NT2/D1 (cell line): Measurements from ENCODE around the gene MARCHF9.
A peak's percentile ranks its signal among the peaks of the same experiment; 100 is the strongest.
"Not testable (repeated sequence)": the region's sequence is repeated elsewhere in the genome, so short reads cannot be mapped to it uniquely, and the experiment has no call there.

Experiments used
- DNase-seq: peaks from one replicate; pipeline ENCODE4 v3.0.0-alpha.2; 2011; ENCODE audit warnings: low read depth, low spot score
- H3K27me3 ChIP-seq: 2 replicates; pipeline ENCODE4 v1.6.0; 2011; ENCODE audit warnings: mild to moderate bottlenecking; ENCODE audit not compliant: insufficient read length, insufficient read depth
- H3K36me3 ChIP-seq: 2 replicates; pipeline ENCODE4 v1.6.1; 2011; ENCODE audit warnings: mild to moderate bottlenecking, low read length, mixed read lengths; ENCODE audit not compliant: insufficient read depth, insufficient read length
- H3K4me1 ChIP-seq: 2 replicates; pipeline ENCODE4 v1.5.1; 2011; ENCODE audit not compliant: insufficient read depth, insufficient read length
- H3K4me3 ChIP-seq: 2 replicates; pipeline ENCODE4 v1.5.1; 2011; ENCODE audit warnings: low read depth; ENCODE audit not compliant: insufficient read length
- H3K9ac ChIP-seq: 2 replicates; pipeline ENCODE4 v1.6.0; 2011; ENCODE audit warnings: low read depth; ENCODE audit not compliant: insufficient read length
- H3K9me3 ChIP-seq: 2 replicates; pipeline ENCODE4 v1.5.1; 2011; ENCODE audit warnings: mild to moderate bottlenecking, low read length; ENCODE audit not compliant: insufficient read depth
- SUZ12 ChIP-seq: IDR thresholded peaks from 2 replicates; pipeline ENCODE4 v1.6.1; 2011; ENCODE audit not compliant: insufficient read length, insufficient read depth; ENCODE audit errors: extremely low read depth
- YY1 ChIP-seq: IDR thresholded peaks from 2 replicates; pipeline ENCODE4 v1.6.1; 2011; ENCODE audit not compliant: insufficient read length, insufficient read depth
- ZNF274 ChIP-seq: IDR thresholded peaks from 2 replicates; pipeline ENCODE4 v1.6.1; 2011; ENCODE audit warnings: mild to moderate bottlenecking, low read depth, low read length

MARCHF9 gene, protein sequence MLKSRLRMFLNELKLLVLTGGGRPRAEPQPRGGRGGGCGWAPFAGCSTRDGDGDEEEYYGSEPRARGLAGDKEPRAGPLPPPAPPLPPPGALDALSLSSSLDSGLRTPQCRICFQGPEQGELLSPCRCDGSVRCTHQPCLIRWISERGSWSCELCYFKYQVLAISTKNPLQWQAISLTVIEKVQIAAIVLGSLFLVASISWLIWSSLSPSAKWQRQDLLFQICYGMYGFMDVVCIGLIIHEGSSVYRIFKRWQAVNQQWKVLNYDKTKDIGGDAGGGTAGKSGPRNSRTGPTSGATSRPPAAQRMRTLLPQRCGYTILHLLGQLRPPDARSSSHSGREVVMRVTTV

DNA sequence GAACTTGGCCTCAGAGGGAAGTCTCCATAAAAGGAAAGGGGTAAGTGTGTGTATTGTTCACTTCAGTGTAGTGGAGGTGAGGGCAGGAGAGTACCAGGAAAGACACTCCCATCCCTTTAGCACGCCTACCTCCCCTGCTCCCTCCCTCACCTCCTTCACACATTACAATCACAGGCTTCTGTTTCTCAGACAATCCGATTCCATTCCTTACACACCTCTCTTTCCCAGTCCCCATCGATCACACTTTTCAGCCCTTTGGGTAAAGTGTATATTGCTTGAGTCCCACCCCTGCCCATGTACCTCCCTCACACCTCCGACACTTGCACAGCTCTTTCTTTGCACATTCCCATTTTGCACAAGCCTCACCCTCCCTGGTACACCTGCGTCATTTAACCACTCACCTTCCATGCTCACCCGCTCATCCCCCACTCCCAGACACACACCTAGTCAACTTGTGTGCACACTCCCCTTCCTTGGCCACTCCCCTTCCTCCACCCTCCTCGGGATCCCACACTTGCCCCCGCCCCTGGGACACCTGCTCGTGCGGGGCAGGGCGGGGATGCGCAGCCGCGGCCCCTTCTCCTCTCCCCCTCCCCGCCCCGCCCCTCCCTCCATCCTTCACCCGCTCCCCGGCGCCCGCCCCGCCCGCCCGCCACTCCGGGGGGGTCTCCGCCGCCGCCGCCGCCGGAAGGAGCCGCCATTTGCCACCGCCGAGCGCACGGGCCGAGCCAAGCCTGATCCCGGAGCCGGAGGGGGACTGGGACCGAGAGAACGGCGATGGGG, at the start of gene MARCHF9:
MARCHF9 (plus strand) TSS at position 693 of the 783 bp plus-strand sequence. CDS start 426 bp downstream, outside the sequence.
- H3K9ac ChIP-seq: peak within 1 kb of the TSS; percentile 44

DNA sequence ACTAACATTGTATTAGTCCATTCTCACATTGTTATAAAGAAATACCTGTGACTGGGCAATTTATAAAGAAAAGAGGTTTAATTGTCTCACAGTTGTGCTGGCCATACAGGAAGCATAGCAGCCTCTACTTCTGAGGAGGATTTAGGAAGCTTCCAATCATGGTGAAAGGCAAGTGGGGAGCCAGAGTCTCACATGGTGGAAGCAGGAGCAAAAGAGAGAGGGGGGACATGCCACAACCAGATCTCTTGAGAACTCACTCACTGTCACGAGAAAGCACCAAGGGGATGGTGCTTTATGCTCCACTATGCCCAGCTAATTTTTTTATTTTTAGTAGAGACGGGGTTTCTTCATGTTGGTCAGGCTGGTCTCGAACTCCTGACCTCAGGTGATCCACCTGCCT, 47.7 kb upstream of the MARCHF9 start:
- no peaks in the 10 kb centered on the region for H3K27me3 ChIP-seq
- H3K9ac ChIP-seq: no peak overlapping the region
- no peak for TF ChIP-seq YY1
- no peak for TF ChIP-seq SUZ12
- no peak for TF ChIP-seq ZNF274
- no peaks in the 10 kb centered on the region for H3K4me1 ChIP-seq
- no peak overlapping the region for H3K4me3 ChIP-seq
- DNase-seq: no peak
- peaks cover 16% of the 10 kb centered on the region for H3K36me3 ChIP-seq
- H3K9me3 ChIP-seq: peaks cover 15% of the 10 kb centered on the region

More for the DNA sequence above, at the start of gene MARCHF9:
- H3K4me3 ChIP-seq: peak within 1 kb of the TSS; percentile 55
- H3K9me3 ChIP-seq: no peaks in the 10 kb centered on the region
- no peak for TF ChIP-seq YY1
- TF ChIP-seq ZNF274: no peak
- no peak for TF ChIP-seq SUZ12
- H3K36me3 ChIP-seq: peaks cover 20% of the 10 kb centered on the region
- H3K27me3 ChIP-seq: peaks cover 60% of the 10 kb centered on the region
- DNase-seq: no peak
- peaks cover 7% of the 10 kb centered on the region for H3K4me1 ChIP-seq

DNA sequence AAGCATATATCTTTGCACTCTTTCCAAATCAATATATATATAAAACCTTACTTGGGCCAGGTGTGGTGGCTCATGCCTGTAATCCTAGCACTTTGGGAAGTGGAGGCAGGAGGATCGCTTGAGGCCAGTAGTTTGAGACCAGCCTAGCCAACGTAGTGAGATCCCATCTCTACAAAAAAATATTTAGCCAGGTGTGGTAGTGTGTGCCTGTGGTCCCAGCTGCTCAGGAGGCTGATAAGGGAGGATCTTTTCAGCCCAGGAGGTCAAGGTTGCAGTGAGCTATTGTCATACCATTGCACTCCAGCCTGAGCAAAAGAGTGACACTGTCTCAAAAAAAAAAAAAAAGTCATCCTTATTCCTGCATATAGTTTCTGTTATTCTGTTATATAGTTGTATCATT, 46.6 kb upstream of the MARCHF9 start:
- no peaks in the 10 kb centered on the region for H3K27me3 ChIP-seq
- peaks cover 14% of the 10 kb centered on the region for H3K36me3 ChIP-seq
- peaks cover 4% of the 10 kb centered on the region for H3K4me1 ChIP-seq
- DNase-seq: no peak
- H3K9ac ChIP-seq: no peak overlapping the region
- peaks cover 12% of the 10 kb centered on the region for H3K9me3 ChIP-seq
- TF ChIP-seq SUZ12 (no peak), YY1 (no peak)
- H3K4me3 ChIP-seq: no peak overlapping the region

DNA sequence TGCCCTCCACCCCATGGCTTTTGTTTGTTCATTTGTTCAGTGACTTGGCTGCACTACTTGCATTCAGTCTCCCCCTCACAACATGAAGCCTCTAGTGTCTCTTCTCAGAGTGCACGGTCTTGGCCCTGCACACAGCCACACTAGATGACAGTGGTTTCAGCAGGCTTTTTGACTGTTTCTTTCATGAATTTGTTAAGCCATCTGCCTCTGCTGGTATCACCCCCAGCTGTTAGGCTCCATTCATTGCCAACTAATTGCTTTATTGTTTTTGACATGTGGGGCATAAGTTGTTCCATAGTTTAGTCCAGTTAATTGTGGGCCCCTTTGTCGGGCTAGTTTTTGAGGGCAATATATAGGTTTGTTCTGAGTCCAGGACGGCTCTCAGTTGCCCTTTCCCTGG, 42.2 kb upstream of the MARCHF9 start:
- Histone ChIP-seq H3K9me3 (no peaks in the 10 kb centered on the region), H3K9ac (peak overlapping the region; percentile 11), H3K27me3 (no peaks in the 10 kb centered on the region), H3K4me3 (no peak overlapping the region), H3K36me3 (peaks cover 19% of the 10 kb centered on the region), H3K4me1 (peaks cover 4% of the 10 kb centered on the region)
- TF ChIP-seq ZNF274: no peak
- TF ChIP-seq YY1: no peak
- no peak for TF ChIP-seq SUZ12
- no peak for DNase-seq

DNA sequence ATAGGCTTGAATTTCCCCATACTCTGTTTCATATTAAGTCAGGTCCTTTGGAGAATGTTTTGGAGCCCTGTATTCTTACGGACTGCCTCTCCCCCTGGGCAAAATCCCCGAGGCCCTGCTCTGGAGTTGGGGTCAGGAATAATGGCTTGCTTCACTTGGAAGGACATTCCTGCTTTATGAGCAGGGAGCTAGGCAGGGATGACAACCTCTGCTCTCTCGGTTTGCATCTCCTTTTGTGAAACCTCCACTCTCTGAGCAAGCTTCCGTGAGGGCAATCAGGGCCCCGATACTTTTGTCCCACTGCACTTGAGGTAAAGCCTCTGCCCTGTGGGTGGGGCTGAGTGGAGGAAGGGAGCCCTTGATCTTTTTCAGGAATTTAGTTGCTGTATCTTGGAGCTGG, 41.7 kb upstream of the MARCHF9 start:
- H3K4me3 ChIP-seq: no peak overlapping the region
- no peak for TF ChIP-seq YY1
- no peak for TF ChIP-seq ZNF274
- TF ChIP-seq SUZ12: no peak
- DNase-seq: no peak
- peaks cover 24% of the 10 kb centered on the region for H3K36me3 ChIP-seq
- H3K9ac ChIP-seq: peak overlapping the region; percentile 11
- H3K27me3 ChIP-seq: no peaks in the 10 kb centered on the region
- H3K4me1 ChIP-seq: peaks cover 4% of the 10 kb centered on the region
- H3K9me3 ChIP-seq: no peaks in the 10 kb centered on the region

DNA sequence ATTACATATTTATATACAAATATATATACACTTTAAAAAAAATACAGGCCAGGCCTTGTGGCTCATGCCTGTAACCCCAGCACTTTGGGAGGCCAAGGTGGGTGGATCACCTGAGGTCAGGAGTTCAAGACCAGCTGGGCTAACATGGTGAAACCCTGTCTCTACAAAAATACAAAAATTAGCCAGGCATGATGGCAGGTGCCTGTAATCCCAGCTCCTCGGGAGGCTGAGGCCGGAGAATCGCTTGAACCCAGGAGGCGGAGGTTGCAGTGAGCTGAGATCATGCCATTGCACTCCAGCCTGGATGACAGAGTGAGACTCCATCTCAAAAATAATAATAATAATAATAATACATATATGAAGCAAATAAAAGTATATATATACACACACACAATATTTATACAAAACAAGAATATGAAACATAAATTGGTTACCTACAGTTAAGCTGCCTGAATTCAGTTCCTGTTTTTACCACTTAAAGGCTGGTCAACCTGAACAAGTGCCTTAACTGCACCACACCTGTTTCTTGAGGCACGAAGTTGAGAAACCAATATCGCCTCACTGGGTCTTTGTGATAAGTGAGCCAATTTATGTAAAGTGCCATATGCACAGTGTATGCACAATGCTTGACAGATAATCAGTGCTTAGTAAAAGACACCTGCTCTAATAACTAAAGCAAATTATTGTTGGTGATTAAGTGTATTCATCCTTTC, 39.7 kb upstream of the MARCHF9 start:
- not testable (repeated sequence) for H3K9me3 ChIP-seq, H3K9ac ChIP-seq, H3K4me1 ChIP-seq, DNase-seq, H3K27me3 ChIP-seq, H3K4me3 ChIP-seq
- H3K36me3 ChIP-seq: peaks cover 44% of the 10 kb centered on the region

DNA sequence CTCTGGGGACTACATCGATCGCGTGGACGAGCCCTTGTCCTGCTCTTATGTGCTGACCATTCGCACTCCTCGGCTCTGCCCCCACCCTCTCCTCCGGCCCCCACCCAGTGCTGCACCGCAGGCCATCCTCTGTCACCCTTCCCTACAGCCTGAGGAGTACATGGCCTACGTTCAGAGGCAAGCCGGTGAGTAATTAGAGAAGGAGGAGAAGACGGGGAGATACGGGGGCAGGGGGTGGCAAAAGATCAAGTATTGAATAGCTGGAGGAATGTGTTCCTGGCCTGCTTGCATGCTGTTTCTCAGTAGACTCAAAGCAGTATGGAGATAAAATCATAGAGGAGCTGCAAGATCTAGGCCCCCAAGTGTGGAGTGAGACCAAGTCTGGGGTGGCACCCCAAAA, 39.1 kb upstream of the MARCHF9 start:
- no peak for TF ChIP-seq SUZ12
- TF ChIP-seq ZNF274: no peak
- TF ChIP-seq YY1: no peak
- H3K4me1 ChIP-seq: peaks cover 4% of the 10 kb centered on the region
- H3K9ac ChIP-seq: no peak overlapping the region
- H3K36me3 ChIP-seq: peaks cover 50% of the 10 kb centered on the region
- no peak for DNase-seq
- H3K27me3 ChIP-seq: no peaks in the 10 kb centered on the region
- no peaks in the 10 kb centered on the region for H3K9me3 ChIP-seq
- H3K4me3 ChIP-seq: no peak overlapping the region
